Measurements from ENCODE around the gene RNF144B. TPM values are rescaled to one million over a fixed set of nuclear protein-coding genes. Genes with fewer than 3 reads are reported as not detected.

Gene RNF144B
- total RNA-seq, 2 donors from 2014 or later = 4.2 to 4.4 TPM

GRCh38 chr6:18371656-18372055 lies 15.5 kb upstream of the RNF144B start:
- Histone ChIP-seq H3K4me1 (no peaks in the 10 kb centered on the region), H3K27ac (no peak overlapping the region), H3K9ac (ENCODE audit: low read depth in 2 of 2, low read length in 2 of 2) (no peak overlapping the region), H3K4me3 (no peak overlapping the region), H3K9me3 (no peaks in the 10 kb centered on the region), H3K27me3 (no peaks in the 10 kb centered on the region), H3K36me3 (no peaks in the 10 kb centered on the region)
- no peak for DNase-seq
- intact Hi-C loops (cut with DNase I) = no loop called here
- TF ChIP-seq CTCF (IDR thresholded peaks at IDR 0.05) = no peak

- no peak overlapping the region for H3K4me3 ChIP-seq
- intact Hi-C loops (cut with DNase I) = no loop called here
- H3K4me1 ChIP-seq = no peaks in the 10 kb centered on the region
- TF ChIP-seq CTCF (IDR thresholded peaks at IDR 0.05) = no peak
- DNase-seq = no peak
- no peaks in the 10 kb centered on the region for H3K27me3 ChIP-seq
- H3K9ac ChIP-seq (ENCODE audit: low read depth in 2 of 2, low read length in 2 of 2) = no peak overlapping the region
- H3K27ac ChIP-seq = no peak overlapping the region
- H3K9me3 ChIP-seq = no peaks in the 10 kb centered on the region
- H3K36me3 ChIP-seq = no peaks in the 10 kb centered on the region
Measured at GRCh38 chr6:18380158-18380836, 6.9 kb upstream of the RNF144B start.

- Histone ChIP-seq H3K36me3 (no peaks in the 10 kb centered on the region), H3K4me1 (no peaks in the 10 kb centered on the region), H3K27ac (no peak overlapping the region), H3K4me3 (no peak overlapping the region), H3K27me3 (no peaks in the 10 kb centered on the region), H3K9me3 (no peaks in the 10 kb centered on the region), H3K9ac (ENCODE audit: low read depth in 2 of 2, low read length in 2 of 2) (no peak overlapping the region)
- intact Hi-C loops (cut with DNase I) = no loop called here
- no peak for DNase-seq
- no peak for TF ChIP-seq CTCF (IDR thresholded peaks at IDR 0.05)
Measured at GRCh38 chr6:18380851-18381250, 6.3 kb upstream of the RNF144B start.

GRCh38 chr6:18383441-18383840 lies 3.7 kb upstream of the RNF144B start:
- H3K9me3 ChIP-seq = no peaks in the 10 kb centered on the region
- no peaks in the 10 kb centered on the region for H3K27me3 ChIP-seq
- no peaks in the 10 kb centered on the region for H3K36me3 ChIP-seq
- H3K4me1 ChIP-seq = no peaks in the 10 kb centered on the region
- H3K9ac ChIP-seq (ENCODE audit: low read depth in 2 of 2, low read length in 2 of 2) = no peak overlapping the region
- H3K4me3 ChIP-seq = no peak overlapping the region
- no peak for TF ChIP-seq CTCF (IDR thresholded peaks at IDR 0.05)
- DNase-seq = no peak
- no peak overlapping the region for H3K27ac ChIP-seq
- intact Hi-C loops (cut with DNase I) = no loop called here

GRCh38 chr6:18384621-18385020 lies 2.5 kb upstream of the RNF144B start:
- Histone ChIP-seq H3K9me3 (no peaks in the 10 kb centered on the region), H3K9ac (ENCODE audit: low read depth in 2 of 2, low read length in 2 of 2) (no peak overlapping the region), H3K36me3 (no peaks in the 10 kb centered on the region), H3K27ac (no peak overlapping the region), H3K4me3 (no peak overlapping the region), H3K4me1 (no peaks in the 10 kb centered on the region), H3K27me3 (no peaks in the 10 kb centered on the region)
- DNase-seq = no peak
- intact Hi-C loops (cut with DNase I) = no loop called here
- TF ChIP-seq CTCF (IDR thresholded peaks at IDR 0.05) = no peak

All from colonic mucosa (tissue), 4 donors.